ENCODE results near the gene METTL23.

DNA sequence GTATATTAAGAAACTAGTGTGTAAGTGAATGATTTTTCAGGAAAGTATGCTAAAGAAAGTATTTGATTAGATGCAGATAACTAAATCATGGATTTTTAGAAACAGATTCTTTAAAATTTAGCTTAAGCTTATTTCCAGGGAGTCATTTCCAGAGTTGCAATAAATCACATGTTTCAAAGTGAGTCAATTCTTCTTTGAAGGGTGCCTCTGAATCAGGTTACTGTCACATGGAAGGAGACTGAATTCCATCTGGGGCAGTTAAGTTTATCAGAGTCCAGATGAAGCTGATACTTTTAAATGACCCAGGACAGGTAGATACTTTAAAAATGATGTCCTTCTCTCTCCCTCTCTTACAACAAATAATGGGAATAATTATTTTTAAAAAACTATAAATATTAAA lies 16.3 kb downstream of the METTL23 start:
- TF ChIP-seq EZH2phosphoT487 (IDR thresholded peaks at IDR 0.05; ENCODE audit: borderline replicate concordance) = no peak
- TF ChIP-seq, protein P1, sequence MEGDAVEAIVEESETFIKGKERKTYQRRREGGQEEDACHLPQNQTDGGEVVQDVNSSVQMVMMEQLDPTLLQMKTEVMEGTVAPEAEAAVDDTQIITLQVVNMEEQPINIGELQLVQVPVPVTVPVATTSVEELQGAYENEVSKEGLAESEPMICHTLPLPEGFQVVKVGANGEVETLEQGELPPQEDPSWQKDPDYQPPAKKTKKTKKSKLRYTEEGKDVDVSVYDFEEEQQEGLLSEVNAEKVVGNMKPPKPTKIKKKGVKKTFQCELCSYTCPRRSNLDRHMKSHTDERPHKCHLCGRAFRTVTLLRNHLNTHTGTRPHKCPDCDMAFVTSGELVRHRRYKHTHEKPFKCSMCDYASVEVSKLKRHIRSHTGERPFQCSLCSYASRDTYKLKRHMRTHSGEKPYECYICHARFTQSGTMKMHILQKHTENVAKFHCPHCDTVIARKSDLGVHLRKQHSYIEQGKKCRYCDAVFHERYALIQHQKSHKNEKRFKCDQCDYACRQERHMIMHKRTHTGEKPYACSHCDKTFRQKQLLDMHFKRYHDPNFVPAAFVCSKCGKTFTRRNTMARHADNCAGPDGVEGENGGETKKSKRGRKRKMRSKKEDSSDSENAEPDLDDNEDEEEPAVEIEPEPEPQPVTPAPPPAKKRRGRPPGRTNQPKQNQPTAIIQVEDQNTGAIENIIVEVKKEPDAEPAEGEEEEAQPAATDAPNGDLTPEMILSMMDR (conservative IDR thresholded peaks at IDR 0.05; ENCODE audit: low read length) = no peak
